HS-27A (cell line): ENCODE measurements around the gene AMPD3.

Experiments
- DNase-seq: peaks from one replicate; pipeline ENCODE4 v3.0.0-alpha.2; 2012; ENCODE audit warnings: low read depth, missing footprints

AMPD3 gene

DNA sequence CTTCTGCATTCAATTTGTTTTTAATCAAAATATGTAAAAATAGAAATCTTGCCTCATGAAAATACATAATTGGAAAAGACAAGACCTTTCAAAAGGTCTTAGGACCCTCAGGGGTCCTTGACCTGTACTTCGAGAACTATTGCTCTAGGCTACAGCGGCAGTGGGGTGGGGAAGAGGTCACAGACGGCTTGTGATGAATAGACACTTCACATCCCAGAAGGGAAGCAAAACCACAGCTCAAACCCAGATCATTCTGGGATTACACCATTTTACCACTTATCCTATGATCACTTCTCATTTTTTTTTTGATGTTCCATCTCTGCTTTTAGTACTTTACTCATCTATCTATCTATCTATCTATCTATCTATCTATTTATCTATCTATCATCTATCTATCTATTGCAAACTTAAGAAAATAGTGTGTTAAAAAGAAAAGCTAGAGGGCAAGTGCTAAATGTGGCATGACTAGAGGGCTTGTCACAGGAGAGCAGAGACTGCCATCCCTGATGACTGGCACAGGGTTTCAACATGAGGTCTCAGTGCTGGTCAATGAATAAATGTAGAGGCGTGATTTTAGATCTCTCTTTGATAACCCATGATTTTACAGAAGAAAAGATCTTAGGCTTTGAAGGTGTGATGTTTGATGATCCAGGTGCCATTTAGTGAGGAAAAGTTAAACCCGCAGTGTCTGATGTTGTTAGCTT is 48.9 kb downstream of the AMPD3 start:
- no peak for DNase-seq

DNA sequence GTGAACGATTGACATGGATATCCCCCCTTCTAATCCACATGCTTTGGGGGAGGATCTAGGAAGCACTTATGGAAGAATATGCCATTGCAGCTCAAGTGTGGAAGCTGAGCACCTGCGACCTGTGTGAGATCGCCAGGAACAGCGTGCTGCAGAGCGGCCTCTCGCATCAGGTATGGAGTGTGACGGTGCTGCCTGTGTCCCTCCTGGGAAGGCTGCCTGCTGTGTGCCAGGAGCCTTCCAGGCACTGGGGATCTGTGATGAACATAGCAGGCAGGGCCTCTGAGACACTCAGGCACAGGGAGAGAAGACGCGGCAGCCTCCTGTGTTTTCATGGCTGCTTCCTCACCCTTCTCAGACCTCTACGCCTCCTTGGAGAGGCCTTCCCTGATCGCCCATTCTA is 49.4 kb downstream of the AMPD3 start:
- DNase-seq, result no peak

DNA sequence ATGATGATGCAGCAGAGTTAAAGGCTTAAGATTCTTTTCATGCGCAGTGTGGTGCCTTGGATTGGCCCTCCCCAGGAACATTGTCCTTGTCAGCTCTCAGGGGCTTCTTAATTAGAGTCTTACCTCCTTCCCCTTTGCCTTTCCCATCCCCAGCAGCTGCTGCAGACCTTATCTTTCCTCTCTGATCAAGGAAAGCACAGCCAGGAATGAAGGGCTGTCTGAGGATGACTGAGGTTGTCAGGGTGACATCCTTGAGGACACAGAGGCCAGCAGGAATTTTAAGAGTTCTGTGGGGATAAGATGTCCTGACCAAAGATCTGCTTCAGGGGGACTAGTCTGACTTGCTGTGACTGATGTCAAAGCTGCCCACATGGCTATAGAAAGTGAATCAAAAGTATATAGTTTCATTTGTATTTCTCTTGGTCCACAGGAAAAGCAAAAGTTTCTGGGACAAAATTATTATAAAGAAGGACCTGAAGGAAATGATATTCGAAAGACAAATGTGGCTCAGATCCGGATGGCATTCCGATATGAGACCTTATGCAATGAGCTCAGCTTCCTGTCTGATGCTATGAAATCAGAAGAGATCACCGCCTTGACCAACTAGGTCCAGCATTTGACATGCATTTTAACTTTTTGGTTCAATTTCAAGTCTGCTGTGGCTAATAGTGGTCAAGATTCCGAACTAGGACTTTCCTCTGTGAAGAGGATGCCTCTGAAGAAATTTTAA is 50.4 kb downstream of the AMPD3 start:
- no peak for DNase-seq

DNA sequence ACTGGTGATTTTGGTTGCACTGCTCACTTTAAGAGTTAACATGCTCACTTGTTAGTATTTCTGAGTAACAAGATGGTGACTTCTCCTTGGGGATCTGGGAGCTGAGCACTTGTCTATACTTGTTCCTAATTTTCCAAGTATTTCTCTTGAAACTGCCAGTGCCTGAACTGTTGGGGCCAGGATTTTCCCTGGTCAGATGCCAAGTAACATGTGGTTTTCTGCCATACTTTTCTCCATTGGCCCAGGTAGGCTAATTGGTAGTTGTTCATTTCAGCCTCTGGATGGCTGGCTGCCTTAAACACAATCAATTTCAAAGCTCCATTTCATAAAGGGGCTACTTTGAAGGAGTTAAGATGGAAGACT is 50.9 kb downstream of the AMPD3 start:
- DNase-seq, result no peak

DNA sequence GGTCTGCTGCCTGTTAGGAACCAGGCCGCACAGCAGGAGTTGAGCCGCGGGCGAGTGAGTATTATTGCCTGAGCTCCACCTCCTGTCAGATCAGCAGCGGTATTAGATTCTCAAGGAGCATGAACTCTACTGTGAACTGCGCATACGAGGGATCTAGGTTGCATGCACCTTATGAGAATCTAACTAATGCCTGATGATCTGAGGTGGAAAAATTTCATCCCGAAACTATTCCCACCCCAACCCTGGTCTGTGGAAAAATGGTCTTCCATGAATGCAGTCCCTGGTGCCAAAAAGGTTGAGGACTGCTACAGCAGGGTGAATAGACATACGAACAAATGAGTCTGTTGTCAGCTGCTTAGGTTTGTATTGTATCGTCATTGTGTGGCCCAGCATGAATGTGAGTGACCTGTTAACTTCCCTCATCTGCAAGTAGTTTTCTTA is 56.1 kb downstream of the AMPD3 start:
- no peak for DNase-seq

DNA sequence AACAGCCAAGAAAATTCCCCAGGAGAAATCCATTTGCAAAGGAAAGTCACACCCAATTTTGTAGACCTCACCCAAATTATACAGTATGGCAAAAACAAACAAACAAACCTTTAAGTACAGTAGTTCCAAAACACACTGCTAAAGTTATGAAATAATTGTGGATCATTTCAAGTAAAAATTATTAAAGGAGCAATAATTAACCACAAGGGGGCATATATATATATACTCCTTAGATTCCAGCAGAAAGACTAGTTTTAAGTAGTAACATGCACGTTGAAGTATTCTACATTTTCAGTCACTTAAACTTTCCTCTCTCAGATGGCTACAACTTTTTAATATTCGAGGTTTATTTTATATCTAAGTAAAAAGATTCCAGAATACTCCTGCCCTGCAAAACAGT is 59.1 kb downstream of the AMPD3 start:
- DNase-seq, result no peak

DNA sequence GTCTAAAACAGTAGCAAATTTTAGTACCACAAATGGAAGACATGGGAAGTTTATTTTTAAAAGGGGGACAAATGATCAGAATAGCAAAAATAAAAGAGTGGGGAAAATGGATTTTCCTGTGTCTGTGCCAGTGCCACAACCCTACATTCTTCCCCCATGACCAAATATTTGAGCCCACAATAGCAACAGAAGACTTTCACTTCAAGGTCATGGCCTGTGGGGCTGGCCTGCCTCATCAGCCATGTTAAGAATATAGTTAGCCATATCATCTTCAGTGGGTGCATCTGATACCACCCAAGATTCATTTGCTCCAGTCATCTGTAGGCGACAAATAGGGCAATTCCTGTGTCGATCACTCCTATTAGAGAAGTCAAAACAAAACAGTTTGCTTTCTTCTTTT is 59.6 kb downstream of the AMPD3 start:
- no peak for DNase-seq

DNA sequence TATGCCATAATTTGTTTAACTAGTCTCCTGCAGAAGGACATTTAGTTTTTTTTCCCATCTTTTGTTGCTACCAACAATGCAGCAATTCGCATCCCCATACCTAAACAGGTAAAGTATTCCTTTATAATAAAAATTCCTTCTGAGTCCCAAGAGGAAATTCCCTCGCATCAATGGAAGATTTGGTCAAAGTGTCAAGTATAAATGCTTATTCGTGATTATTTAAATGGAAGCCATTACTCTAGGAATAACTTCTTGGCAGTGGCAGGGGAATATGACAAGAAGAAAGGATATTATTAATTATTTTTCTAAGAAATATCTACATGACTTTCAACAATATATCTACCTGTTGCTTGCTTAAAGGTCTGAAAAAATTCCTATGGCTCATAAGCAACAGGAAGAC is 60.4 kb downstream of the AMPD3 start:
- DNase-seq, result no peak

DNA sequence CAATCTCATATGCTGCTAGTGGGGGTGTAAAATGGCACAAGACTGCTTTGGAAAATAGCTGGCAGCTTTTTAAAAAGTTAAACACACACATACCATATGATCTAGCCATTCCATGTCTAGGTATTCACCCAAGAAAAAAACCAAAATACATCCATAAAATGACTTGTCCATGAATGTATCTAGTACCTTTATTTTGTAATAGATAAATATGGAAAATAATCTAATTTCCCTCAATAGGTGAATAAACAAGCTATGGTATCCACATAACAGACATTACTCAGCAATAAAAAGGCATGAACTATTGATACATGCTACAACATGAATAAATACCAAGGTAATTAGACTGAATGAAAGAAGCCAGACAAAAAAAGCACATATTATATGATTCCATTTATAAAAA is 63.1 kb downstream of the AMPD3 start:
- no peak for DNase-seq

DNA sequence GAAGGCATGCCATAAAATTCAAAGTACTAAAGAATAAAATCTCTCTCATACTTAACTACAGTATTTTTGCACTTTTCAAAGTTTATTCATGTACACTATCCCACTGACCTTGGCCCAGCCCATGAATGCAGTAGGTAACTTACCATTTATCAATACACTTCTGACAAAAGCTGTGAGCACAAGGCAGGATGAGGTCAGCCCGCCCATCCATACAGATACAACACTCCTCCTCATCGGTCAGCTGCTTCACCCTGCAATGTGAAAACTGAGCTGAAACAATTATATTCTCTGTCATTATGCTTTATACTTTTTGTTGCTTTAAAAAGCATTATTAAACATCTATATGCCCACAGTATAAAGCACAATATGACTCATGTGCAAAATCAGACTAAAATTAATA is 63.8 kb downstream of the AMPD3 start:
- DNase-seq, result no peak

DNA sequence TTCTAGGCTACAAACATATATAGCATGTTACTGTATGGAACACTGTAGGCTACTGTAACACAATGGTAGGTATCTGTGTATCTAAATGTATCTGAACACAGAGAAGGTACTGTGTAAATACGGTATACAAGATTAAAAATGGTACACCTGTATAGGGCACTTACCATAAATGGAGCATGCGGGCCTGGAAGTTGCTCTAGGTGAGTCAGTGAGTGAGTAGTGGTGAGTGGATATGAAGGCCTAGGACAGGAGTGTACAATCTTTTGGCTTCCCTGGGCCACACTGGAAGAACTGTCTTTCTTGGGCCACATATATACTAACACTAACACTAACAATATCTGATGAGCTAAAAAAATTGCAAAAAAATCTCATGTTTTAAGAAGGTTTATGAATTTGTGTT is 64.6 kb downstream of the AMPD3 start:
- no peak for DNase-seq

DNA sequence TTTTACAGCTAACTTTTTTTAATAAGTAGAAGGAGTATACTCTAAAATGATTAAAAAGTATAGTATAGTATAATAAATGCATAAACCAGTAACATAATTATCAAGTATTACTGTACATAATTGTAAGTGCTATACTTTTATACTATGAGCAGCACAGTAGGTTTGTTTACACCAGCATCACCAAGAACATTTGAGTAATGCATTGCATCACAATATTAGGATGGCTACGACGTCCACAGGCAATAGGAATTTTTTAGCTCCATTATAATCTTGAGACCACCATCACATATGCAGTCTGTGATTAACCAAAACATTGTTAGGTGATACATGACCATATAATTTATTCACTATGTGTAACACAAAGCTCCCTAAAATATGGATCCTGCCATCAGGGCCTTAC is 65.5 kb downstream of the AMPD3 start:
- no peak for DNase-seq

DNA sequence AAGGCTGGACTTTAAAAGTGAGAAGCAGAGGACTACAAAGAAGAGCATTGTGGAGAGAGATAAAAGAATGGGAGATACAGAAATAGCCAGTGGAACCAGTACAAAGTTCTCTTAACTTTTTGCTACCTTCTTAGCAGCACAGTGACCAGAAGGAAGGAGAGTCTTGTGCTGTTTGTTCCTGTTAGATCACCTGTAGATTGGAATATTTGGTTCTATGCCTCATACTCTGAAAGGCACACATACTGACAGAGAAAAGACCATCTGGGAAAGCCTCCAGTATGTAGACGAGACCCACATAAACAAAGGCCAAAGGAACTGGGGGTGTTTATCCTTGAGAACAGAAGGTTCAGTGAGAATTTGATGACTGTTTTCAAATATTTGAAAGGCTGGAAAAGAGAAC is 67.2 kb downstream of the AMPD3 start:
- DNase-seq, result no peak

DNA sequence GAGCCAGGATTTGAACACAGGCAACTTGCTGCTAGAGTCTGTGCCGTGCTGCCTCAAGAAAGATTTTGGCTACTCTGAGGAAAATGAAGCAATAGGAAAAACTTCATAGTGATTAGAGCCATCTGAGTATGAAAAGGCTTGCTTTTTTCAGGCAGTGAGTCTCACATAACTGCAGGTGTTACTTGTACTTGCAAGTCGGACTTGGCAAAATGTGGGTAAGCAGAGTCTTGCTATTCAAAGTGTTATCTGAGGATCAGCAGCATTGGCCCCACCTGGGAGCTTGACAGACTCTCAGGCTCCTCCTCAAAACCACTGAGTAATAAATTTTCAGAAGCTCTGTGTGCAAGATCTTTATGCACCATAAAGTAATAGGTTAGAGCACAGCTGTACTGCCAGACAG is 67.9 kb downstream of the AMPD3 start:
- DNase-seq, result no peak

DNA sequence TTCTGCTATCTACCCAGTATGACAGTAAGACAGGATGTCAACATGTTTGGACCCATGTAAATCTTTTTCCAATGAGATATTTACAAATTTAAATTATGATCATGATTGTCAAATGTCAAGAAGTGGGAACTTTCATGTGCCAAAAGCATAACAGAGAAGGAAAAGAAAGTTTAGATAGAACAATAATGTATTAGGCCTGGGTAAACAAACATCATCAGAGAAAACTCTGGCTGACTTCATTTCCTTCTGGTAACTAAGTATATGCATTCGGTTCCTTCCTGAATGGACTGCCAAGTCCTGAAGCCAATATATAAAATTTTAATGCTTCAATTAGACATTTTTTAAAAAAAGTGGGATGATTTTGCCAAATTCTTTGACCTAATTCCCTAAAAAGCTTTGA is 69.4 kb downstream of the AMPD3 start:
- no peak for DNase-seq

DNA sequence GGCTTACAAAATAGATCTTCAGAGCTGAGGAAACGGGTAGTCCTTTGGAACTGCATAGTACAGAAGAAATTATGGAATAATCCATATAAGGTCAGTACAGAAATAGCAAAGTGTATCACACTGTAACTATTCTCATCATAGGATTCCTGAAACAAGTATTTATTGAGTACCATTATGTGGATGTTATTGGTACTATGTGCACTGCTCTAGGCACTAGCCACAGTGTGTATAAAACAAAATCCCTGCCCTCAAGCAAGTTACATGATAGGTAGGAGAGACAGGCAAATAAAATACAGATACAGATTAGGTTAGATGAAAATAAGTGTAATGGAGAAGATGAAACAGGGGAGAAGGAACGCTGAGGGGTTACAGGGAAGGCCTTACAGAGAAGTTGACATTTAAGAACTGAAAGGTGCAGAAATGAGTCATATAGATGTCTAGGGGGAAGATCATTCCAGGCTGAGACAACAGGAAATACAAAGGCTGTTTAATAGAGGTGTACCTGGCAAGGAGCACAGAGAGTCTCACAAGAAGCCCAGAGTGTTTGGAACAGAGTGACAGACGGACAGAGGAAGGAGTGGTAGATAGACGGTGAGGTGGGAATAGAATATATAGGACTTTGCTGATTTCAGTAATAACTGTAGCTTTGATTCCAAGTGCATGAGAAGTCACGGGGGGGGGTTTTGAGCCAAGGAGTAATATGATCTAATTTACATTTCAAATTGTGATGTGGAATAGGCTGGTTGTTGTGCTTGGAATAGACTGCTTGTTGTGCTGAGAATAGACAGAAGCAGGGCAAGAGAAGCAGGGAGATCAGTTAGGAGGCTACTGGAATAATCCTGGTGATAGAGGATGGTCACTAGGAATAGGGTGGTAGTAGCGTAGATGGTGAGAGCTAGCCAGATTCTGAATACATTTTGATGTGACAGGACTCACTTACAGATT is 72.2 kb downstream of the AMPD3 start:
- DNase-seq, result no peak

DNA sequence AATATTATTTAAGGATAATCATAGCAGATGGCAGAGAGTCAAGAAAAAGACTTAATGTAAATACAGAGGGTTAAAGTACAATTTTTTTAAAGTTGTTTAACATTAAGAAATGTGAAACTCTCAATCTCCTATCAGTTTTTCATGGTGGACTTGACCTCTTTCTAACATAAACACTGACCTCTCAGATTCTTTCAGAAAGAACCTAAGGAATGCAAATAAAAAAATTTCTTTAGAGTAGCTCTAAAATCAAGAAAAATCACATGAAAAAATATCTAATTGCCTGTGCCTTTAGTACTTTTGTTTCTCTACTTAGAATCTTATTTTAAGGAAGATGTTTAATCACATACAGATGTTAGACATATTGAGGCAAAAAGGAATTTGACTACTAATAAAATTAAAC is 73.1 kb downstream of the AMPD3 start:
- DNase-seq, result no peak

DNA sequence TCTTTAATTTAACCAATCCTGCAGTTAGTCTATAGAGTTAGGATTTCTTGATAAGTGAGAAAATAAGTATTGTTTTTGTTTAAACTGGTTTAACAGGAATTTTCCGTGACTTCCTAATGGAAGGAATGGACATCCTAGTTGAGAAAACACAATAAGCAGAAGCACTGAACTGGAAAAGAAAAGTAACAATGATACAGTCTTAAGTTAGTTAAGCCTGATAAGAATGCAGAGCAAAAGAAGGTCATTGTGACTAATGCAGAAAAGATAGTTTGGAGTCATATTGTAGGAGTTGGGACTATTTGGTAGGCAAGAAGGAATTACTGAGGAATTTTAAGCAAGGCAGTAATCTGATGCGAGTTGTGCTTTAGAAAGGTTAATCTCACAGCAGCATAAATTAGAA is 74.2 kb downstream of the AMPD3 start:
- DNase-seq, result no peak

DNA sequence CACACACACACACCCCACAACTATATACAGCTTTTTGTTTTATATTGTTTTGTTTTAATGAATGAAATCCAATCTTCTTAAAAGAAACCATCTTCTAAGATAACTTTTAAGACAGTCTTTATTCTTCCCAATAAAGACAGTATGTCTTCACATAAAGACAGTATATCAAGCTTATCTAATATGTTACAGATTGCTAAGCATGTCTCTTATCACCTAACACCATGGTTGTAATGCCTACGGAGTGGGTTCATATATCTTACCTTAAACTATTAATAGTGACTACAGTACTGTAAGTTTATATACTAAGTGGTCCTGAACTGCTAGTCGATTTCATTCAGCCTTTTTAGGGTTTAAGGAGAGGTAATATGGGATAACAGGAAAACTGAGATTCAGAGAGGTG is 77.5 kb downstream of the AMPD3 start:
- no peak for DNase-seq

DNA sequence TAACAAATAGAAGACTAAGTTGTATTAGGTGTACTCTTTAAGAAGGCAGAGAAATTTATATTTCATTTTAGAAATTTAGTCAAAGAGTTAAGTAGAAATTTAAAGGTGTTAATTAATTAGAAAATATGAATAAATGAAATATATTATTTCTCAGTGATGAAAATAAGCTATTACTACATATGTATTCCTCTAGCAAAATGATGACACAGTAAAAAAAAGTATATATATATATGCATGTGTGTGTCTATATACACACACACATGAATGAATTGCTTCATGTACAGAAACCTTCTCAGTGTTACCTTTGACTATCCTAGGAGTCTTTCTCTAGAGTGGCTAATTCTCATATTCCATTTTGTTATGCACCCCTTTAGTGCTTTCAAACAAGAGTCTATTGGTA is 78.3 kb downstream of the AMPD3 start:
- no peak for DNase-seq

DNA sequence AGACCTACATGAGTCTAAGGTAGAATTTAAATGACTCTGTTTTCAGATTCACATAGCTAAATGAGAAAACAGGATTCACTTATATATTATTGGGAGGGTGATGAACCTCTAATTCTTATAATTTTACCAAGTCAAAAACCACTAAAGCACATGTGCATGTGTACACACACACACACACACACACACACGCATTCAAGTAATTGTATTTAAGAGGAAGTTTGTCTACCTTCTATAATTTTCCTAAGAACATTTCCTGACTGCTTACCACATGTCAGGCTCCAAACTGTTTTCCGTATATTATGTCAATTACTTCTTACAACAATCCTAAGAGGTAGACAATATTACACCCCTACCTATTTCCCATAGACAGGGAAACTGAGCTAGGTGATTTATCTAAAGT is 79.3 kb downstream of the AMPD3 start:
- no peak for DNase-seq

DNA sequence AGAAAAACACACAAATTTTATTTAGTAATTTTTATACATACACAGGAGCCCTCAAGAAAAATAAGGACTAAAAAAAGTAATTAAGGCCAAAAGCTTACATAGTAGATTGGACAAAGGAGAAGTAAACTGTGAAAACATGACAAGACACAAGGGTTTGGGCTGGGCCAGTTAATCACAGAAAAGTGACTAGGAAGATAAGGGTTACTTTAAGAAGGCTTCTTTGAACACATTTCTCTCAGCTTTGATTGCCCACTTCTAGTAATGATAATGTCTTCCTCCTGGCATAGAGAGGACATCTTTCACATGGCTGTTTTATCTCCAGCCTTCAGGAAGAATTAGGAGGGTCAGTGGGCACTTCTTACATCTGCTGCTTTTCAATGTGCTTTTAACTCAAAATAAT is 82.5 kb downstream of the AMPD3 start:
- DNase-seq, result no peak

DNA sequence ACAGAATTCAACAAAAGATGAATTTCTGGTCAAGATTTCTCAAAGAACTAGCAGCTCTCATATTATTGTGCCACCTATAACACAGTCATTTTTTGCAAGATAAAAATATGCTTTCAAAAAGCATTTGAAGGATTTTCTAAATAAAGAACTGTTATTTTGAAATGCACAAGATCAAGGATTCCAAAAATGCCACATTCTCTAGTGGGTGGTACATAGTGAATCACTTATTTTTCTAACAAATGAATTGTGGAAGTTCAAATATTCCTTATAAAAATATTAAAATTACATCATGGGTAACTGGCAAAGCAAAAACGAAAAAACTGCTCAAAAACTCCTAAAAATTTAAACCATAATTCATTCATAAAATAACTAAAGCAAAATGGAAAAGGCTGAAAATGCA is 83.9 kb downstream of the AMPD3 start:
- DNase-seq, result no peak
